GM23338 (cell line): ENCODE measurements around the gene TMEM127.

Experiments used
- CTCF ChIP-seq, 2 experiments: fragments of 200-600 bp in 1 of 2; sonication (generic) in 1 of 2; conservative IDR thresholded peaks; 2 replicates each; pipeline versions ENCODE4 v1.5.1 to v1.6.1; 2016 to 2017; ENCODE audit warnings: antibody characterized with exemption in 2 of 2, low read depth in 2 of 2, mild to moderate bottlenecking in 2 of 2, moderate library complexity in 1 of 2
- JUNB ChIP-seq: IDR thresholded peaks from one replicate; pipeline ENCODE4 v1.6.1; 2016; ENCODE audit warnings: antibody characterized with exemption; ENCODE audit not compliant: unreplicated experiment

GRCh38 chr2:96248624-96249023 lies 17.2 kb downstream of the TMEM127 start:
- no peak for TF ChIP-seq JUNB
- no peak for TF ChIP-seq CTCF (conservative IDR thresholded peaks at IDR 0.05; ENCODE audit: low read depth in 2 of 2)
